HL-60 (cell line): ENCODE measurements around the gene CD4.

ENCODE experiments used
- DNase-seq, 2 experiments: peaks; one replicate each; pipeline ENCODE4 v3.0.0-alpha.2; 2010 to 2020; ENCODE audit warnings: low read depth in 1 of 2, low spot score in 1 of 2
- H3K27ac ChIP-seq: fragments of 250-450 bp; sonication (Bioruptor Pico); replicated peaks from 2 replicates; pipeline ENCODE4 v1.5.1; 2020; ENCODE audit warnings: mild to moderate bottlenecking, moderate library complexity
- H3K27me3 ChIP-seq: fragments of 250-450 bp; sonication (Bioruptor Pico); 2 replicates; pipeline ENCODE4 v1.5.1; 2021; ENCODE audit warnings: mild to moderate bottlenecking, moderate library complexity; ENCODE audit not compliant: insufficient read depth, poor library complexity, severe bottlenecking
- H3K4me3 ChIP-seq: replicated peaks from 2 replicates; pipeline ENCODE4 v1.5.1; 2011; ENCODE audit warnings: mild to moderate bottlenecking, control low read depth, low read length; ENCODE audit not compliant: insufficient read depth
- CTCF ChIP-seq: IDR thresholded peaks from one replicate; pipeline ENCODE4 v1.5.1; 2011; ENCODE audit warnings: low read length, control low read depth, inconsistent platforms; ENCODE audit not compliant: insufficient read depth
- GABPA ChIP-seq: IDR thresholded peaks from 2 replicates; pipeline ENCODE4 v1.6.1; 2012; ENCODE audit warnings: low read depth
- POLR2AphosphoS5 ChIP-seq: IDR thresholded peaks from 2 replicates; pipeline ENCODE4 v1.6.1; 2012; ENCODE audit warnings: low read depth
- REST ChIP-seq: IDR thresholded peaks from 2 replicates; pipeline ENCODE4 v1.6.1; 2012; ENCODE audit warnings: low read depth; ENCODE audit not compliant: insufficient replicate concordance
- SPI1 ChIP-seq: IDR thresholded peaks from 2 replicates; pipeline ENCODE4 v1.6.1; 2012; ENCODE audit warnings: low read depth, mild to moderate bottlenecking, borderline replicate concordance

Gene CD4

GRCh38 chr12:6834254-6834653 is 44.9 kb downstream of the CD4 start:
- no peak for DNase-seq
- Histone ChIP-seq H3K4me3 (no peak overlapping the region), H3K27ac (no peak overlapping the region), H3K27me3 (peaks cover 7% of the 10 kb centered on the region)
- TF ChIP-seq SPI1 (no peak), GABPA (no peak), CTCF (no peak), POLR2AphosphoS5 (no peak), REST (no peak)

- TF ChIP-seq REST: no peak
- TF ChIP-seq CTCF: no peak
- TF ChIP-seq POLR2AphosphoS5: no peak
- no peak for TF ChIP-seq GABPA
- TF ChIP-seq SPI1: no peak
- H3K27ac ChIP-seq: no peak overlapping the region
Measured at GRCh38 chr12:6834873-6835272, 45.5 kb downstream of the CD4 start.

GRCh38 chr12:6836851-6837250 is 47.5 kb downstream of the CD4 start:
- H3K27ac ChIP-seq: no peak overlapping the region
- H3K4me3 ChIP-seq: no peak overlapping the region
- no peak for TF ChIP-seq REST
- no peak for TF ChIP-seq GABPA
- no peak for TF ChIP-seq POLR2AphosphoS5
- TF ChIP-seq SPI1: no peak
- no peak for TF ChIP-seq CTCF

More at GRCh38 chr12:6834873-6835272, 45.5 kb downstream of the CD4 start:
- Histone ChIP-seq H3K27me3 (peaks cover under 1% of the 10 kb centered on the region), H3K4me3 (no peak overlapping the region)
- DNase-seq: no peak

More at GRCh38 chr12:6836851-6837250, 47.5 kb downstream of the CD4 start:
- H3K27me3 ChIP-seq: no peaks in the 10 kb centered on the region
- no peak for DNase-seq
